ENCODE results near the gene CDH15. TPM values are rescaled to one million over a fixed set of nuclear protein-coding genes. Genes with fewer than 3 reads are reported as not detected.

Gene CDH15
- total RNA-seq, 2 experiments from 2014 or later = not detected

- POLR2A ChIA-PET = no interaction called here
- Mint-ChIP-seq H3K9me3 (no peaks in the 10 kb centered on the region), H3K27ac (peak overlapping the region; percentile 22), H3K36me3 (ENCODE audit: low read depth) (peaks cover 55% of the 10 kb centered on the region), H3K4me3 (no peak overlapping the region), H3K4me1 (ENCODE audit: low read depth) (no peaks in the 10 kb centered on the region), H3K27me3 (no peaks in the 10 kb centered on the region)
- no peak for ATAC-seq (ENCODE audit: poor library complexity)
- TF ChIP-seq CTCF (IDR thresholded peaks at IDR 0.05) = no peak
- Histone ChIP-seq H3K4me3 (ENCODE audit: low read length) (no peak overlapping the region), H3K4me1 (ENCODE audit: insufficient read depth, low read length) (no peaks in the 10 kb centered on the region), H3K9me3 (ENCODE audit: control insufficient read depth in 1 of 2, insufficient read depth in 1 of 2, low read length in 2 of 2) (peaks cover 0 to 16% of the 10 kb centered on the region in 2 experiments), H3K36me3 (ENCODE audit: insufficient read depth, low read length) (peaks cover 26% of the 10 kb centered on the region), H3K27me3 (ENCODE audit: control insufficient read depth in 1 of 2, insufficient read depth in 2 of 2, low read length in 2 of 2) (no peaks in the 10 kb centered on the region), H3K27ac (ENCODE audit: low read depth in 1 of 2, low read length in 2 of 2) (no peak overlapping the region)
- CTCF ChIA-PET = no interaction called here
- intact Hi-C loops (cut with DNase I, micrococcal nuclease) = no loop called here
- DNase-seq = no peak
Observed at GRCh38 chr16:89150981-89151380, 20.6 kb upstream of the CDH15 start.

DNA sequence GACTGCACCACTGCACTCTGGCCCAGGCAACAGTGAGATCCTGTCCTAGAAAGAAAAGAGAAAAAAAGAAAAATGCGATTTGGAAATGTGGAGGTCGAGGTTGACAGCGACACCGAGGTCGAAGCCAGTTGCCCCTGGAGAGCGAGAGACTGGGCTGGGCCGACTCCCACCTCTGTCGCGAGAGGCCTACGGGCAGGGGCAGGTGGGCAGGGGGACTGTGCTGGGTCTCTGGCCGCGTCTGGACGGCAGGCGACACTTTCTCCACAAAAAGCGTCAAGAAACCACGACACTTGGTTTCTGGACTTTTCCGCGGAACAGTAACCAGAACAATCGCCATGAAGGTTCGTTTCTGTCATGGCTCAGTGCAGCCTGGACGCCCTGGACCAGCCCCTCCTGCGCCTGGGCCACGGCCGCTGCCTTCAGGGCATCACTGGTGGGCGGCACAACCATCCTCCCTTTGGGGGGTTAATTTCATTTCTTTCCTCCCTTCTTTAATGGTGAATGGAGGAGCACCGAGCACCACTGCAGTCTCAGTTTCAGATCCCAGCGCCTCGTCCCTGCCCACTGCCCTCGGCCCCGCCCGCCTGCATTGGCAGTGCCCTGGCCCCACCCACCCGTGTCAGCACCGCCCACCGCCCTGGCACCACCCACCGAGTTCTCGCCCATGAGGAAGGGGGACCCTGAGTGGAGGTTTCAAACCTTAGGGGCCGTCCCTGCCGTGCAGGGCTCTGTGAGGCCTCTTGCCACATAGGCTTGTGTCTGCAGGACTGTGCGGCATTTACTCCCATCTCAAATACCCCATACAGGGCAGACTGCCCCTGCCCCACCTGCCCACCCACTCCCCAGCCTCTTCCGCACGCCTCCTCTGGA is 18.5 kb upstream of the CDH15 start:
- H3K27ac Mint-ChIP-seq = no peak overlapping the region
- POLR2A ChIA-PET = no interaction called here
- no peak for DNase-seq
- H3K4me1 Mint-ChIP-seq (ENCODE audit: low read depth) = no peaks in the 10 kb centered on the region
- H3K9me3 Mint-ChIP-seq = no peaks in the 10 kb centered on the region
- TF ChIP-seq CTCF (IDR thresholded peaks at IDR 0.05) = no peak
- H3K9me3 ChIP-seq (ENCODE audit: control insufficient read depth in 1 of 2, insufficient read depth in 1 of 2, low read length in 2 of 2) = peaks cover 0 to 16% of the 10 kb centered on the region in 2 experiments
- H3K27ac ChIP-seq (ENCODE audit: low read depth in 1 of 2, low read length in 2 of 2) = no peak overlapping the region
- H3K27me3 Mint-ChIP-seq = no peaks in the 10 kb centered on the region
- peaks cover 38% of the 10 kb centered on the region for H3K36me3 Mint-ChIP-seq (ENCODE audit: low read depth)
- no peak overlapping the region for H3K4me3 Mint-ChIP-seq
- no peaks in the 10 kb centered on the region for H3K27me3 ChIP-seq (ENCODE audit: control insufficient read depth in 1 of 2, insufficient read depth in 2 of 2, low read length in 2 of 2)
- no peak overlapping the region for H3K4me3 ChIP-seq (ENCODE audit: low read length)
- no peak for ATAC-seq (ENCODE audit: poor library complexity)
- H3K4me1 ChIP-seq (ENCODE audit: insufficient read depth, low read length) = peaks cover 7% of the 10 kb centered on the region
- peaks cover 13% of the 10 kb centered on the region for H3K36me3 ChIP-seq (ENCODE audit: insufficient read depth, low read length)
- intact Hi-C loops (cut with DNase I, micrococcal nuclease) = no loop called here
- CTCF ChIA-PET = no interaction called here

- intact Hi-C loops (cut with DNase I, micrococcal nuclease) = no loop called here
- no peak overlapping the region for H3K27ac ChIP-seq (ENCODE audit: low read depth in 1 of 2, low read length in 2 of 2)
Observed at GRCh38 chr16:89153848-89154271, 17.7 kb upstream of the CDH15 start.

More at GRCh38 chr16:89153848-89154271, 17.7 kb upstream of the CDH15 start:
- no peak overlapping the region for H3K27ac Mint-ChIP-seq
- TF ChIP-seq CTCF (IDR thresholded peaks at IDR 0.05) = no peak
- Histone ChIP-seq H3K27me3 (ENCODE audit: control insufficient read depth in 1 of 2, insufficient read depth in 2 of 2, low read length in 2 of 2) (no peaks in the 10 kb centered on the region), H3K4me1 (ENCODE audit: insufficient read depth, low read length) (peaks cover 7% of the 10 kb centered on the region), H3K4me3 (ENCODE audit: low read length) (no peak overlapping the region), H3K36me3 (ENCODE audit: insufficient read depth, low read length) (peaks cover 13% of the 10 kb centered on the region), H3K9me3 (ENCODE audit: control insufficient read depth in 1 of 2, insufficient read depth in 1 of 2, low read length in 2 of 2) (peaks cover 0 to 13% of the 10 kb centered on the region in 2 experiments)
- DNase-seq = no peak
- peaks cover 30% of the 10 kb centered on the region for H3K36me3 Mint-ChIP-seq (ENCODE audit: low read depth)
- H3K27me3 Mint-ChIP-seq = no peaks in the 10 kb centered on the region
- peaks cover 4% of the 10 kb centered on the region for H3K4me1 Mint-ChIP-seq (ENCODE audit: low read depth)
- no peak for ATAC-seq (ENCODE audit: poor library complexity)
- H3K4me3 Mint-ChIP-seq = no peak overlapping the region
- H3K9me3 Mint-ChIP-seq = no peaks in the 10 kb centered on the region
- ChIA-PET POLR2A (no interaction called here), CTCF (no interaction called here)
